DMS153 treated with DMSO at 0.1 percent for 48 hours (cell line): ENCODE measurements around the gene BCOR.

Experiments used
- DNase-seq: peaks from one replicate; lab custom pipeline; 2025; ENCODE audit not compliant: unreplicated experiment; lab: John Stamatoyannopoulos, UW

BCOR gene

DNA sequence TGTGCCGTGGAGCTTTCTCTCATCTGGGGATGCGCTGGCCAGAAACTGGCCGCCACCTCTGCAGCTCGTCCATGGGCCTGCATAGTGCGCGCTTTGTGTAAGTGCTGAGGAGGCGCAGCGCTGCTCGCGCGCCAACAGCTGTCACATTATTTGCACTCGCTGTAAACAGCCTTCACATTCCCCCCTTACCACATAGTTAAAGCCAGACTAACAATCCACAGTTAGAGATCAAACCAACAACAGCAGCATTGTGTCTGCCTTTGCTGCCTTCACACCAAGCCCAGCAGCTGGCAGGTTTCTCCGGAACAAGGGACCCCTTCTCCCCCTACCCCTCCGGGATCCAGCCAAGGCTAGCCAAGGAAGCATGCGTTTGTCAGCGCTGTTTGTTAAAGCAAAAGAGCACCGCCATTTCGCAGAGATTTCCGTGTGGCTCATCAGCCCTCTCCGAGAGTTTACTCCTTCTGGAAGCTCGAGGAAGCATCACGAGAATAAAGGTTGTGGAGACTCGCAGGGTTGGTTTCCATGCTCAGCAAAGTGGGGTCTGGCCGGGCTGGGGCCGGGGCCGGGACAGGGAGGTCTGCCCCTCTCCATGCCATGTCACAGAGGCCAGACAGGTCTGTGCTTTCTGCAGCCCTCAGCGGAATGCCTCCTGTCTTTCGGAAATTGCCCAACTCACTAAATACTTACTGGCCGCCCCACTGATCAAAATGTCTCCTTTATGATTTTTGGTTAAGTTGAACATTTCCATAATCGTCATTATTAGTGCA, 11.0 kb downstream of the BCOR start:
- DNase-seq: no peak

GRCh38 chrX:40085714-40086113, 12.0 kb downstream of the BCOR start:
- DNase-seq: no peak

DNA sequence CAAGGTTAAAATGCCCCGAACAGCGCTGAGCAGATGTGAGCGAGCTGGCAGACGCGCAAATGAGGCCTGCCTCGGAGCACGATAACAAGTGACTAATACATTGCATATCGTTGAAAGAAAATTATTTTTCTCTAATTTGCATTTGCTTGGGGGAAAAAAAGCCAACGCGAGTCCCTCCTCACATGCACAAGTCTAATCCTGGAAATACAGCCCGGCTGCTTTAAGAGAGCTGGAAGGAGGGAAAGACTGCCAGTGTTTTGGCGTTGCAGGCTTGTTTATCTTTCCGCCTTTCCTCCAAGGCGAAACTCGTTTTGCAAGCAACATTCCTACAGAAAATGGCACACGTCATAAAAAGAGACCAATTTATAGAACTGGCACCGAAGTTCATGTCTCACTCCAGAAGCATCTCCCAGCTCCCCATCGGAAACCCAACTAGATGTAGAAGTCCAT, 12.6 kb downstream of the BCOR start:
- DNase-seq: no peak

DNA sequence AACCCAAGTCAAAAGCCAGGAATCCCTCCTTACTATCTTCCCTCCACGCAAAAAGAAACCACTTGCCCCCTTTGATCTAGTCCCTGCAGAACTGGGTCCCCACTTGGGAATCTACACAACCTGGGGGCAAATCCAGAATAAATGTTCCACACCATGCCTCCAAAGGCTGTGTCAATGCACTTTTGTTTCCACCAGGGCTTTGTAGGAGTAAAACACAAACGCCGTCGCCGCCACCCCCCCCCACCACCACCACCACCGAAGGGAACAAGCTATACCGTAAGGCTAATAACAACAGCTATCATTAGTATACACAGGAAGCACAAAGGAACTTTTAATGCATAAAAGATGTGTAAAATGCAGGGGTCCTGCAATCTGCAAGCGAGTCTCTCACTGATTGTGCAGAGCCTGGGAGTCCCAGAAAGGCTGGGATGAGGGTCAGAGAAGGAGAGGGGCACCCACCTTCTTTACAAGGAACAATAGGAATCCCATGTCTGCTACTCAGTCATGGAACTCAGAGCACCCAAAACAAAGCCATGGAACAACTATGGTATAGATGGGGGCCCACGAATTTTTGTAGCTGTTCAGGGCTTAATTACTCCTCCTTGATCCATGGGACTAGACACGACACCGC, 13.2 kb downstream of the BCOR start:
- no peak for DNase-seq

GRCh38 chrX:40083979-40084359, 13.8 kb downstream of the BCOR start:
- DNase-seq: no peak

GRCh38 chrX:40083120-40083978, 14.4 kb downstream of the BCOR start:
- no peak for DNase-seq

- no peak for DNase-seq
Measured at GRCh38 chrX:40082447-40083119, 15.2 kb downstream of the BCOR start.

- no peak for DNase-seq
Measured at GRCh38 chrX:40081679-40082068, 16.1 kb downstream of the BCOR start.

DNA sequence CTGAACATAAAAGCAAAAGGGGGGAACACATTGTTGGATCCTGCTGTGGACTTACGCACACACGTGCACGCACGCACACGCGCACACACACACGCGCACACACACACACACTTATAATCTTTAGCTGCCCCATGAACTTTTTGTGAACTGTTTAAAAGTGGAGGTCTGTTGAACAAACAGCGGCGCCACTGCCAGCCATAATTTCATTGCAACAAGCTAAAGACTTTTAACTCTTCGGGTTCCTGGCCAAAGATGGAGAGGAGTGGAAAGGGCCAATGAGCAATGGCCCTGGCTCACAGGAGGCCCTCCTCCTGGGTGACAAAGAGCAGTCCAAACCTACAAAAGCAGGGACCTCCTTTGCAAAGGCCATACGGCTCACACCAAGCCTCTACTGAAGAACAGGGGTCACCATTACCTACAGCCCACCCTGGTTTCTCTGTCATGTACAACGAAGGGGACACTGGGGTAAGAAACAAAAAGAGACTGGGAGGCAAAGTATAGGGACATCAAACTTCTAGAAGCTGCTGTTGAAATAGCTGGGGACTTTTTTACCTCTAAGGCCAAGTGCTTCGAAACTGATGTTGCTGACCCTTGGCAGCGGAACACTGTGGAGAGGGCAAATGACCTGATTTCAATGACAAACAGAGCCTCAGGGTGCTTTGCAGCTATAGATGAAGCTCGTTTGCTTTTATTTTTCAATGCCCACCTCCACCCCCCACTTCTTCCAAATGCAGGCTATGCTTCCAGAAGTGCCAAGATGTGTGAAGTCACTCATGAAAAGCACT, 16.7 kb downstream of the BCOR start:
- DNase-seq: no peak

DNA sequence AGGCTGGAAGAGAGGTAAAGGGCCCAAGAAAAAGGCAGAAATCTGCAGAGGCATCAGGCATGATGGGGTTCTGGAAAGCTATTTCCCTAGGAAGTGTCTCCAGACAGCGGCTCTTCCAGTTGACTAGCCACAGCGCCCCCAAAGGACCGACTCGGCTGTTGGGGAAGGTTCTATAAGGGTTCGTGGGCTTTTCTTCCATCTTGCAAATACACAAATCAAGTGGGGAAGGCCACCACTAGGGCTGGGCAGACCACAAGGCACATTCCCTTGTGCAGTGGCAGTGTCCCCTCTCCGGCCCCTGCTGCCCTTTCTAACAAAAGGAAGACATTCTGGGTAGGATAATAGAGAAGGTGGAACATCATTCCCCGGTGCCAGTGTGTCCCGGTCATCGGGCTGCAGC, 18.2 kb downstream of the BCOR start:
- no peak for DNase-seq

DNA sequence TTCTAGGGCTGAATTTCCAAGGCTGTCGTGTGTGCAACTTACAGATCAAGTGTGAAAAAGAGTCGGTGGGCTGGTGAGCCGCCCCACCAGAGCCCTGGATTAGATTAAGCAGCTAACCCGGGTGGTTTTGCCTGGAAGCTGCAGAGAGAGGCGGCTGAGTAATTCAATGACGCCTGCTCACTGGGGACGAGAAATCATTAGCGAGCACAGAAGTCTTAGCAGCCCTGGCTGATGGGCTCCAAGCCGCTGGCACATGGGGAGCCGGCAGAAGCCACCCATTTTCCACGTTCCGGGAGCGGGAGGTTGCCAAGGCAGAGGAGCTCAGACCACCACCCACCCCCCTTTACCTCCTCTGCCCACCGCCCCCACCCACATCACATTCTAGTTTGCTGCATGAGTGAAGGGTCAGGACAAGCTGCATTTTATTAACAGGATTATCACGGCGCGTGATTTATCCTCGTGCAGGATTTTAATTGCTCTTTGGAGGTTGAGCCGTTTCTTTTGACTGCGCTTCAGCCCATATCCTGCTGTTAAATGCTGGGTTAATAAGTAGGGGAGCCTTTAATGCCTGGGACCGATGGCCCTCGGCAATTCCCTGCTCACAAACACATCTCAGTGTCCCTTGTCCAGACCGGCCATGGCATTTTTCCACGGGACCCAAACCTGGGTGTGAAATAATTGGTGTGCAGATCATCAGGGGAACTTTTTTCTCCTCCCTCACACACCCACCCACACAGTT, 19.1 kb downstream of the BCOR start:
- DNase-seq: no peak

DNA sequence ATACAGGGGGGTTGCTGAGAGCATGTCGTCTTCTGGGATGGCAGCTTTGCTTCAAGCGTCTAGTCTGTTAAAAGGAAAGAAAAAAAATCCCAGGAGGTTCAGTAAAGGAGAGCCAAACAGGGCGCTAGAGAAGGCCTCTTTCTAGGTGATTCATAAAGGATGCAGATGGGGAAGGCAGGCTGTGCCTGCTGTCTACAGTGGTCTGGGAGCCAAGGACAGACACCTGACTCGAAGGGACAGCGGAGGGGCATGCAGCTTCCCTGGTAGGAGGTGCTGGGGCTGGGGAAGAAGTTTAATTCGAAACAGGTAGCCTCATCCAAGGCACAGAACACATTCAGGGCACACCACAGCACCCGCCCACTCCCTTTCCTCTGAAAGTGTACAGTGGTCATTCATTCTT, 19.9 kb downstream of the BCOR start:
- DNase-seq: no peak

GRCh38 chrX:40076750-40077575, 20.8 kb downstream of the BCOR start:
- DNase-seq: no peak

DNA sequence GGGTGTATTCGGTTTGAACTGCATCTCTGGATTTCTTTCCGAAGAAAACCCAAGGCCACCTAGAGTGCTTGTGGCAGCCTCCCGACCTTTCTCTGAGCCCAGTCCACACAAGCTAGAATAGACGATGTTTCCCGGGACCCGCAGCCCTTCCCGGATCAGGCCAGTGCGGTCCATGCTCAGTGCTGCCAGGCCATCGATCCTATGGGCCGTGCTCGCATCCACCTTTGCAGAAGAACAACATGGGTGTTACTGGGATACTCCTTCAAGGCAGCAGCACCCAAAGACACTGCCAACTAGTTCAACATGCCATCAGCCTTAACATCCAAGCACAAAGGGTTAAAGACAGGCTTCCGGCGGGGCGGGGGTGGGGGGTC, 22.8 kb downstream of the BCOR start:
- DNase-seq: no peak

DNA sequence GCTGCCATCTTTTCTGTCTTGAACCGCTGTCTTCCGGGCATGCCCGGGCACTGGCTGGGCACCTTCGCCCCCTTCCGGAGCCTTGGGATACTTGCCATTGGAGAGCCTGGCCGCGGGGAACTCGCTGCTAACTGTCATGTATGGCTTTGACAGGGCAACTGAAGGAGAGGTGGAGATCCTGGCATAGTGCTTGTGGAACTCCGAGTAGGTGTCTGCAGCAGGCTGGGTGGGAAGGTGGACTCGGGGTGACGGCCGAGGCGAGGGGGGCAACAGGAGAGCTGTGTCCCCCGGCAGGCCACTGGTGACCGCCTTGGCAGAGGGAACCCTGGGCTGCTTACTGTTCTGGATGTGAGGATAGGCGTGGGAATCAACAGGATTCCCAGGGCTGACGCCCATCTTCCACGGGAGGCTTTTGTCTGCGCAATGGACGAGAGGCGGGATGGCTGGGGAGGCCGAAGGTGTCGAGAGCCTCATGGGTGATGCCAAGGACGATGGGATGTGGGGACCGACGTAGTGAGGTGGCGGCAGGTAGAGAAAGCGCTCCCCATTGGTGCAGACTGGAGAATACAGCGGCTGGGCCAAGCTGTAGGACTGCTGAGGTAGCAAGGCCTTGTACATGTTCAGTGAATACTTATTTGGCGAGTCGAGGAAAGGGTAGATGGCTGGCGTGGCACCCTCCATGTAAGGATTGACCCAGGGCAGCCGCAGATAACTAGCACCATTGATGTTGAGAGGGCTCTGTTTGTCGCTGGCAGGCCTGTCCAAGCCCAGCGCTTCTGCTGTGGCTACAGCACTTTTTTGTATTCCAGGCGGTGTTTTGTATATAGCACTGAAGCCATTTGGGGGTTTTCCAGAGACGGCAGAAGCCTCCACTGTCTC, 23.4 kb downstream of the BCOR start:
- DNase-seq: no peak

DNA sequence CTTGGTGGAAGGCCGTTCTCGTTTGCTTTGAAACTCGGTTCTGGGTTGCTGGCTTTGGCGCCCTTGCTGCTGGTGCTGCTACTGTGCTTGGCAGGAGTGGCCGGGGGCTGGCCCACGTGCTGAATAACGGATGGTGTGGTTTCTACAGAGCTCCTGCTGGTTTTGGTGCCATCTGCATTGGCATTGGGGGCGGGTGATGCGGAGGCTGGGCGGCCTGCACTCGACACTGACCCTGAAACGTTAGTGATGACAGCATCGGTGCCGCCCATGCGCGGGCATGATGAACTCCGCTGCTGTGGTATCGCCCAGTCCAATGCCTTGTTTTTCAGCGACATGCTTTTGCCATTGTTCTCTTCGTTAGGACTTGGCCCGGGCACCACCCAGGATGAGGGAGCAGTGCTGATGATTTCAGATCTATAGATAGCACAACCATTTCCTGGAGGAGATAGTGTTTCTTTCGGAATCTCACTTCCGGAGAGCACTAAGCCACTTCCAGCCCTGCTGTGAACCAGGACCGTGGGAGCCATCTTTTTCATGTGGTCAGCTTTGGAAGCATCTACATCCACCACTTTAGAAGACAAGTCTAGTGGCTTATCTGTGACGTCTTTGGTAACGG, 24.2 kb downstream of the BCOR start:
- no peak for DNase-seq

DNA sequence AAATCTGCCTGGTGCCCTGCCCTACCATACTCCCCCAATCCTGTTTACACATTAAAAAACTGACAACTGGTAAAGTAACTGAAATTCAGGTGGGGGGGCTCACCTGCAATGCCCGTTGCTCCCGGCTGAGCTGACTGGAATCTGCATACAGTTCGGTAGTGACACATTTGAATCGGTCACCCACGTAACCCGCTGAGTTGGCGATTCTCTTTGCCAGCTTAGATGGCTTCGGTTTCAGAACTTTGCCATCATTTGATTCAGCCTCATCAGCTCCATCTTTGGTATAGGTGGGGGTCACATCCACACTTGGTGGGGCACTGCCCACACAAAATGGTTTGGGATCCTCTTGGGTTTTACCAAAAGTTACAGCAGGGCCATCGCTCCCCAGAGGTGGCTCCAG, 25.5 kb downstream of the BCOR start:
- DNase-seq: no peak

DNA sequence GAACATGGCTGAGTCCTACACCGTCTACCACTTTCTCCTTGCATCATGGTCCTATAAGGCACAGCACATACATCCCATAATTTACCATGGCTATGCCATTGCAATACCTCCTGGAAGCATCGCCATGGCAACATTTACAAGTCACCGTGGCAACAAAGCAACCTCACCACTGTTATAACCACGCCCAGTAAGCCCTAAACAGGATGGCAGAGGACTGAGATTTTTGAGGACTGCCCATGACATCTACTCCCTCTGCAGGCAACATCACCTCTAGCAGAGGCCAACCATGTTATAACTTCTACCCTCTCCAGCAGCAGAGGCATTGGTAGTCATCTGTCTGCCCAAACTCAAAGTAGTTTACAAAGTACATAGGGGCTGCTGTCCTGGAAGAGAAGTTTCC, 29.7 kb downstream of the BCOR start:
- DNase-seq: no peak
